Suppressor macrophage (primary cell): Measurements from ENCODE around the gene CLDN3.
"Not testable (repeated sequence)": the region's sequence is repeated elsewhere in the genome, so short reads cannot be mapped to it uniquely, and the experiment has no call there.

Experiments used
- DNase-seq, 4 experiments: peaks; one replicate each; pipeline ENCODE4 v3.0.0-alpha.2; 2020 to 2022
- total RNA-seq, 17 experiments: gene quantifications; one replicate each; lab custom pipeline; 2026; ENCODE audit warnings: mixed read lengths in 6 of 17, inconsistent platforms in 3 of 17; lab: John Stamatoyannopoulos, UW

CLDN3 gene
- 0 to 0.22 (median 0) reads per million in 17 experiments for total RNA-seq

- DNase-seq, result peak; percentile 46 to 74 (median 57)
Measured at GRCh38 chr7:73770002-73770859, at the start of gene CLDN3. Gene CLDN3 (minus strand): TSS chr7:73770270. CDS start chr7:73770049, 221 bp downstream.

- DNase-seq, result no peak
Measured at GRCh38 chr7:73817121-73817520, 47.1 kb upstream of the CLDN3 start.

- no peak for DNase-seq
Measured at GRCh38 chr7:73815436-73815835, 45.4 kb upstream of the CLDN3 start.

- DNase-seq, result no peak
Measured at GRCh38 chr7:73812996-73813395, 42.9 kb upstream of the CLDN3 start.

GRCh38 chr7:73811760-73812168 lies 41.7 kb upstream of the CLDN3 start:
- peak; percentile 72 to 89 (median 84) for DNase-seq

GRCh38 chr7:73810998-73811360 lies 40.9 kb upstream of the CLDN3 start:
- DNase-seq, result no peak

GRCh38 chr7:73809467-73809951 lies 39.4 kb upstream of the CLDN3 start:
- no peak for DNase-seq

- no peak for DNase-seq
Measured at GRCh38 chr7:73802459-73802858, 32.4 kb upstream of the CLDN3 start.

- DNase-seq, result no peak
Measured at GRCh38 chr7:73801577-73801976, 31.5 kb upstream of the CLDN3 start.

GRCh38 chr7:73799282-73800141 lies 29.4 kb upstream of the CLDN3 start:
- DNase-seq, result no peak

- not testable (repeated sequence) for DNase-seq
Measured at GRCh38 chr7:73797176-73797575, 27.1 kb upstream of the CLDN3 start.

- not testable (repeated sequence) for DNase-seq
Measured at GRCh38 chr7:73796656-73797055, 26.6 kb upstream of the CLDN3 start.

- not testable (repeated sequence) for DNase-seq
Measured at GRCh38 chr7:73795188-73795587, 25.1 kb upstream of the CLDN3 start.

GRCh38 chr7:73791170-73791690 lies 21.2 kb upstream of the CLDN3 start:
- DNase-seq, result not testable (repeated sequence)

GRCh38 chr7:73789051-73789450 lies 19.0 kb upstream of the CLDN3 start:
- DNase-seq, result no peak

- not testable (repeated sequence) for DNase-seq
Measured at GRCh38 chr7:73787786-73788048, 17.6 kb upstream of the CLDN3 start.

GRCh38 chr7:73786588-73786987 lies 16.5 kb upstream of the CLDN3 start:
- no peak for DNase-seq

- no peak for DNase-seq
Measured at GRCh38 chr7:73779517-73779916, 9.4 kb upstream of the CLDN3 start.

GRCh38 chr7:73778801-73779389 lies 8.8 kb upstream of the CLDN3 start:
- DNase-seq, result no peak

GRCh38 chr7:73774923-73775322 lies 4.9 kb upstream of the CLDN3 start:
- DNase-seq, result no peak

GRCh38 chr7:73773700-73774517 lies 3.8 kb upstream of the CLDN3 start:
- DNase-seq, result peak in 3 of 4 experiments; percentile 14 to 26 (median 18)
